WTC11 (cell line): ENCODE results near the gene ITGB1BP2.

Experiments used
- ATF2 ChIP-seq: sonication (generic); formaldehyde crosslinking; IDR thresholded peaks from 2 replicates; pipeline ENCODE4 v1.8.1; 2022; ENCODE audit warnings: low read depth, missing genetic modification reagents, borderline replicate concordance
- ATF3 ChIP-seq: sonication (generic); formaldehyde crosslinking; conservative IDR thresholded peaks from 2 replicates; pipeline ENCODE4 v1.8.1; 2022; ENCODE audit warnings: mild to moderate bottlenecking, missing genetic modification reagents
- CBFB ChIP-seq: sonication (generic); formaldehyde crosslinking; IDR thresholded peaks from 2 replicates; pipeline ENCODE4 v1.8.1; 2022; ENCODE audit warnings: mild to moderate bottlenecking, low read depth, missing genetic modification reagents
- CTCF ChIP-seq: fragments of 200-600 bp; IDR thresholded peaks from 2 replicates; pipeline ENCODE4 v1.8.0; 2022; ENCODE audit warnings: antibody characterized with exemption
- ESRRA ChIP-seq: sonication (generic); formaldehyde crosslinking; IDR thresholded peaks from 2 replicates; pipeline ENCODE4 v1.8.1; 2022; ENCODE audit warnings: mild to moderate bottlenecking, missing genetic modification reagents, borderline replicate concordance
- IRF1 ChIP-seq: sonication (generic); formaldehyde crosslinking; IDR thresholded peaks from 2 replicates; pipeline ENCODE4 v1.8.0; 2023; ENCODE audit warnings: missing genetic modification reagents
- JUN ChIP-seq: sonication (generic); formaldehyde crosslinking; IDR thresholded peaks from 2 replicates; pipeline ENCODE4 v1.8.0; 2023; ENCODE audit warnings: mild to moderate bottlenecking, missing genetic modification reagents
- SP1 ChIP-seq: sonication (generic); formaldehyde crosslinking; conservative IDR thresholded peaks from 2 replicates; pipeline ENCODE4 v1.8.1; 2022; ENCODE audit warnings: missing genetic modification reagents
- ZBTB43 ChIP-seq: sonication (generic); formaldehyde crosslinking; IDR thresholded peaks from 2 replicates; pipeline ENCODE4 v1.8.1; 2023; ENCODE audit warnings: mild to moderate bottlenecking, missing genetic modification reagents
- ZNF416 ChIP-seq: fragments of 250-450 bp; sonication (Bioruptor Pico); IDR thresholded peaks from 2 replicates; pipeline ENCODE4 v1.9.0; 2021; ENCODE audit warnings: mild to moderate bottlenecking, inconsistent platforms

GRCh38 chrX:71320126-71320525 is 18.6 kb downstream of the ITGB1BP2 start:
- TF ChIP-seq CTCF (no peak), ZBTB43 (CRISPR knock-in tag) (no peak), IRF1 (CRISPR knock-in tag) (no peak), JUN (CRISPR knock-in tag) (no peak), ATF2 (CRISPR knock-in tag) (no peak), CBFB (CRISPR knock-in tag) (no peak), ESRRA (CRISPR knock-in tag) (no peak), ZNF416 (CRISPR knock-in tag) (no peak), SP1 (CRISPR knock-in tag) (no peak), ATF3 (CRISPR knock-in tag) (no peak)
